Left ventricle myocardium inferior (tissue), 1 donor: ENCODE results near the gene RUNX1. TPM values are rescaled to one million over a fixed set of nuclear protein-coding genes. Genes with fewer than 3 reads are reported as not detected.

Source experiments
- DNase-seq: peaks from one replicate; pipeline ENCODE4 v3.0.0-alpha.2; 2020
- H3K27ac ChIP-seq: fragments of 200-600 bp; replicated peaks from 2 replicates; pipeline ENCODE4 v1.8.0; 2021
- H3K27me3 ChIP-seq: fragments of 200-600 bp; 2 replicates; pipeline ENCODE4 v1.8.0; 2021; ENCODE audit warnings: low read depth
- H3K36me3 ChIP-seq: fragments of 200-600 bp; 2 replicates; pipeline ENCODE4 v1.8.0; 2021
- H3K4me1 ChIP-seq: fragments of 200-600 bp; 2 replicates; pipeline ENCODE4 v1.8.0; 2021
- H3K4me3 ChIP-seq: fragments of 200-600 bp; 2 replicates; pipeline ENCODE4 v1.8.0; 2021; ENCODE audit warnings: mild to moderate bottlenecking, moderate library complexity
- H3K9me3 ChIP-seq: fragments of 200-600 bp; replicated peaks from 2 replicates; pipeline ENCODE4 v1.8.0; 2021
- intact Hi-C: fragments of 100-400 bp; cut with micrococcal nuclease; formaldehyde crosslinking; loops from one replicate; pipeline ENCODE4 v1.11.0; 2022
- total RNA-seq: library from RNA; stranded (reverse); fragmentation: NEBNext Ultra II Directional; extraction: Animal tissue kit (Norgen Biotek cat#: 25700); gene quantifications from one replicate; pipeline ENCODE4 v1.2.1, GENCODE V29; 2021
- TF ChIP-seq, protein P1 (sequence below): fragments of 200-600 bp; IDR thresholded peaks from 2 replicates; pipeline ENCODE4 v1.8.0; 2021; ENCODE audit warnings: antibody characterized with exemption, mild to moderate bottlenecking, borderline replicate concordance
- donor health status: DM: no; HTN: yes; CAD: no; lungs with severe emphysema.

The RUNX1 gene
- total RNA-seq, 1 donor from 2014 or later, result 1.5 TPM

DNA sequence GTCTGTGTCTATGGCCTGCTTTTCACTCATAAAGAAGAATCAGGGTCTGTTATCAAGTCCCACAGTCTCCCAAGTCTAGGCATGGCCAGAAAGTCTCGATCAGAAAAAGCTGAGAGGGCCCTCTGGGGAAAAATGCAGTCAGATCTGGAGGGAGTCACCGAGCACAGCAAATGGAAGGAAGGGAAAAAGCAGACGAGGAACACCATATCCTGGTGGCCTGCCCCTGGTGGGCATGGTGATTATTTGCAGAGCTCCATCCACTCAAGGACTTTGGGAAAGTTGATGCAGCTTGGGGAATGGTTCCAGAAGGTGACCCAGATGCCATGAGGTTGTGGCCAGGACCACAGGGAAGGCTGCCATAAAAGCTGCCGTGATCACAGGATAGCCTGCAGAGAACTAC, 191.2 kb downstream of the RUNX1 start:
- intact Hi-C loops, result no loop called here
- H3K4me3 ChIP-seq, result no peak overlapping the region
- no peaks in the 10 kb centered on the region for H3K4me1 ChIP-seq
- DNase-seq, result no peak
- TF ChIP-seq, protein P1, sequence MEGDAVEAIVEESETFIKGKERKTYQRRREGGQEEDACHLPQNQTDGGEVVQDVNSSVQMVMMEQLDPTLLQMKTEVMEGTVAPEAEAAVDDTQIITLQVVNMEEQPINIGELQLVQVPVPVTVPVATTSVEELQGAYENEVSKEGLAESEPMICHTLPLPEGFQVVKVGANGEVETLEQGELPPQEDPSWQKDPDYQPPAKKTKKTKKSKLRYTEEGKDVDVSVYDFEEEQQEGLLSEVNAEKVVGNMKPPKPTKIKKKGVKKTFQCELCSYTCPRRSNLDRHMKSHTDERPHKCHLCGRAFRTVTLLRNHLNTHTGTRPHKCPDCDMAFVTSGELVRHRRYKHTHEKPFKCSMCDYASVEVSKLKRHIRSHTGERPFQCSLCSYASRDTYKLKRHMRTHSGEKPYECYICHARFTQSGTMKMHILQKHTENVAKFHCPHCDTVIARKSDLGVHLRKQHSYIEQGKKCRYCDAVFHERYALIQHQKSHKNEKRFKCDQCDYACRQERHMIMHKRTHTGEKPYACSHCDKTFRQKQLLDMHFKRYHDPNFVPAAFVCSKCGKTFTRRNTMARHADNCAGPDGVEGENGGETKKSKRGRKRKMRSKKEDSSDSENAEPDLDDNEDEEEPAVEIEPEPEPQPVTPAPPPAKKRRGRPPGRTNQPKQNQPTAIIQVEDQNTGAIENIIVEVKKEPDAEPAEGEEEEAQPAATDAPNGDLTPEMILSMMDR, result no peak
- no peaks in the 10 kb centered on the region for H3K36me3 ChIP-seq
- H3K27me3 ChIP-seq, result peaks cover 44% of the 10 kb centered on the region
- no peak overlapping the region for H3K27ac ChIP-seq
- H3K9me3 ChIP-seq, result no peaks in the 10 kb centered on the region

DNA sequence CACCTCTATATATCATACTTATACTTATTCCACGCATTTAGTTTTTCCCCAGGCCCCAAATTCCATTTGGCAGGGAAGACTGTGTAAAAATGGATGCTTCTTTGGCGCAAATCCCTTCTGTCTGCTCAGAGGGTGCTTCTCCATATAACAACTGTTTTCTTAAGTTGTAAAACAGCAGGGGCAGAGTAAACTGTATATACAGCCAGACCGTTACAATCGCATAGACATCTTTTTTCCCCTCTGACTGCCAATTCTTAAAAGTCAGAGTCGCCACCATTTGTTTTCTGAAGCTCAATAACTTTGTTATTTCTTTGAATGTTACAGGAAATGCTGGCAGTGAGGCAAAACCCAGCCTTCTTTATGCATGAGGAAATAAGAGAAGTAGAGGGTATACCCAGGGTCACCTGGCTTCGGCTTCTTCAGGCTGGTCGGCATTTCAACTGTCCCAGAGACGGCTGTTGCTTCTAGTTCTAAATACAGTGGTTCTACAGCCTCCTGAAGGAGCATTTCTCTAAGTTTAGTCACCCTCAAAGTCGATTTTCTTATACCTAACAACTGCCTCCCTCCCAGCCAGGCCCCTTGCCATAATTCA, 191.9 kb downstream of the RUNX1 start:
- Histone ChIP-seq H3K4me1 (no peaks in the 10 kb centered on the region), H3K36me3 (no peaks in the 10 kb centered on the region), H3K27me3 (peaks cover 45% of the 10 kb centered on the region), H3K9me3 (no peaks in the 10 kb centered on the region), H3K27ac (no peak overlapping the region), H3K4me3 (no peak overlapping the region)
- TF ChIP-seq, protein P1, result no peak
- DNase-seq, result no peak
- intact Hi-C loops, result no loop called here

DNA sequence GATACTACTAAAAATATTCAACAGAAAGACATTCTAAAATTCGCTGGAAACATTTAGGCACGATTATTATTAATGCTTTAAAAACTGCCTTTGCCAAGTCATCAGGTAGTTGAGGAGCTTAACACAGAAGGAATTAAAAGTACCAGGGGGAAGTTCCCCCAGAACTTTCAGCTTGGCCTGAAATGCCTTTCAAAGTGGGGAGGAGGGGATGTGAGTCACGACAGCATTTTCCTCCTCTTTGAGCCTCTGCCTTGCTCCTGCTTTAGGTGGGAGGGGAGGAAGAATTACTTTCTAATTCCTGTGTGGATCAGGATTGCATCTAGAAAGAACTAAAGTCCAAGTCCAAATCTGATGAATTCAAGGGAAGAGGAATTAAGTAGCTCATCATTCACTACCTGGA, 196.7 kb downstream of the RUNX1 start:
- intact Hi-C loops, result no loop called here

DNA sequence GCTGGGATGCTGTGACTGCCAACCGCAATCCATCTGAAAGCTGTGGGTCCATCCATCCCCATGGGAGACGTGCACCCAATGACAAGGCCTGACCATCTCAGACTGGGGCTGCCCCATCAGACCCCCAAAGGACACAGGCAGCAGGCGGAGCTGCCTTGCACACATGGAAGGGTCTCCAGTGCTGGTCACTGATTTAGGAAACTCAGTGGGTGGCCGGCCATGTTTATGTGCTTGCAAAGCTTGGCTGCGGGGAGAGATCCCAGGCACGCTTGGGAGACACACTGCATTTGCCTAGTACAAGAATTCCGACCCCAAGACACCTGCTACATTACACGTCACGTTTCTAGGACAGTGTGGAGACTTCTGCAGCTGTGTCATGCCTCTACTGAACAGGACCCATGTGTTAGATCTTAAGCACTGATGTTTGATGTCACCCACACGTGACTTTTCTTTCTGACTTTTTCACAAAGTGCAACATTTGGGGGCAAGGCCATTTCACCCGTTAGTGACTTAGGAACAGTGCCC, 198.9 kb downstream of the RUNX1 start:
- no peak for DNase-seq
- Histone ChIP-seq H3K4me3 (no peak overlapping the region), H3K27ac (no peak overlapping the region), H3K27me3 (peaks cover 39% of the 10 kb centered on the region), H3K36me3 (no peaks in the 10 kb centered on the region), H3K9me3 (no peaks in the 10 kb centered on the region), H3K4me1 (peaks cover 12% of the 10 kb centered on the region)
- TF ChIP-seq, protein P1, result no peak
- intact Hi-C loops, result no loop called here

More for the DNA sequence above, 196.7 kb downstream of the RUNX1 start:
- H3K9me3 ChIP-seq, result no peaks in the 10 kb centered on the region
- H3K27me3 ChIP-seq, result peaks cover 49% of the 10 kb centered on the region
- H3K4me3 ChIP-seq, result no peak overlapping the region
- H3K27ac ChIP-seq, result no peak overlapping the region
- TF ChIP-seq, protein P1, result no peak
- H3K4me1 ChIP-seq, result no peaks in the 10 kb centered on the region
- no peaks in the 10 kb centered on the region for H3K36me3 ChIP-seq
- no peak for DNase-seq

DNA sequence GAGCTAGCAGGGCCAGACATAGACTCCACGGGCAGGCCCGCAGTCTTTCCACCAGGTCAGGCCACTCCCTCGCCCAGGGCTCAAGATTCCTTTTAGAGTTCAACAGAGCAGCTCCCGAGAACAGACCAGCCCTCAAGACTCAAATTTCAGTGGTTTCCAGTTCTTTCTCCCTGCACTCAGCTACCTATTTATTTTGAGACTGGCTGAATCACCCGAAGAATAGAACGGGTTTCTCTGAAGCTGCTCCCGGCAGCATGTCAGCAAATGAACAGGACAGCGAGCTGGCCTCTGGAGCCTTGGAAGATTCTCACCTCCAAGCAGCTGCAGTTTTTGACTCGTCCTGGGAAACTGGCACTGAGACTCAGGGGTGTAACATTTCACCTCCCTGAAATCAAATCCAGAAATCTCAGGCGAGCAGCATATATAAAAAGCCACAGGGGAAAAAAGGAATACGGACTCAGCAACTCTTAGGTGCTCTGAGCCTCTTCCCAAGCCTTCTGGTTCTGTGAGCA, 202.4 kb downstream of the RUNX1 start:
- Histone ChIP-seq H3K4me3 (no peak overlapping the region), H3K4me1 (peaks cover 26% of the 10 kb centered on the region), H3K27me3 (peaks cover 34% of the 10 kb centered on the region), H3K9me3 (no peaks in the 10 kb centered on the region), H3K36me3 (no peaks in the 10 kb centered on the region), H3K27ac (no peak overlapping the region)
- no peak for DNase-seq
- intact Hi-C loops, result no loop called here
- TF ChIP-seq, protein P1, result no peak
